ENCODE measurements around the gene ATXN1L. TPM values are rescaled to one million over a fixed set of nuclear protein-coding genes. Genes with fewer than 3 reads are reported as not detected.

The ATXN1L gene
- total RNA-seq, 1 donor from 2014 or later, result 29.7 TPM

- TF ChIP-seq CTCF (IDR thresholded peaks at IDR 0.05), result no peak
- Histone ChIP-seq H3K27ac (peak overlapping the region; percentile 94), H3K4me1 (peaks cover 32% of the 10 kb centered on the region), H3K27me3 (ENCODE audit: low read depth) (no peaks in the 10 kb centered on the region), H3K9me3 (no peaks in the 10 kb centered on the region), H3K4me3 (peak overlapping the region; percentile 94), H3K36me3 (no peaks in the 10 kb centered on the region)
- intact Hi-C loops (cut with DNase I), result no loop called here
- DNase-seq (no peak), ATAC-seq (no peak)
Measured at GRCh38 chr16:71893888-71894228, 48.1 kb downstream of the ATXN1L start.

GRCh38 chr16:71894229-71894920 is 48.6 kb downstream of the ATXN1L start:
- ATAC-seq, result peak; percentile 26 to 50

GRCh38 chr16:71894921-71895678 is 49.3 kb downstream of the ATXN1L start, which contains the start of gene IST1:
TSS of gene IST1 (plus strand) at chr16:71895531. CDS start at chr16:71915641, 20,110 bp downstream.
- Histone ChIP-seq H3K36me3 (no peaks in the 10 kb centered on the region), H3K4me1 (peaks cover 45% of the 10 kb centered on the region), H3K27ac (peak within 1 kb of the TSS; percentile 94), H3K27me3 (ENCODE audit: low read depth) (no peaks in the 10 kb centered on the region), H3K4me3 (peak within 1 kb of the TSS; percentile 94), H3K9me3 (no peaks in the 10 kb centered on the region)
- DNase-seq (peak; percentile 99), ATAC-seq (peak; percentile 98 to 99)
- intact Hi-C loops (cut with DNase I), result no loop called here
- TF ChIP-seq CTCF (IDR thresholded peaks at IDR 0.05), result no peak

More at GRCh38 chr16:71894229-71894920, 48.6 kb downstream of the ATXN1L start:
- no peaks in the 10 kb centered on the region for H3K27me3 ChIP-seq (ENCODE audit: low read depth)
- H3K27ac ChIP-seq, result peak overlapping the region; percentile 94
- no peak for TF ChIP-seq CTCF (IDR thresholded peaks at IDR 0.05)
- intact Hi-C loops (cut with DNase I), result no loop called here
- peak overlapping the region; percentile 94 for H3K4me3 ChIP-seq
- no peaks in the 10 kb centered on the region for H3K36me3 ChIP-seq
- H3K9me3 ChIP-seq, result no peaks in the 10 kb centered on the region
- DNase-seq, result peak; percentile 68
- H3K4me1 ChIP-seq, result peaks cover 38% of the 10 kb centered on the region

GRCh38 chr16:71895679-71896365 is 50.0 kb downstream of the ATXN1L start:
- intact Hi-C loops (cut with DNase I), result no loop called here
- H3K36me3 ChIP-seq, result no peaks in the 10 kb centered on the region
- peak; percentile 67 for DNase-seq
- H3K4me1 ChIP-seq, result peaks cover 52% of the 10 kb centered on the region
- peak overlapping the region; percentile 94 for H3K27ac ChIP-seq
- ATAC-seq, result peak; percentile 68 to 72
- TF ChIP-seq CTCF (IDR thresholded peaks at IDR 0.05), result no peak
- no peaks in the 10 kb centered on the region for H3K9me3 ChIP-seq
- H3K27me3 ChIP-seq (ENCODE audit: low read depth), result no peaks in the 10 kb centered on the region
- H3K4me3 ChIP-seq, result peak overlapping the region; percentile 94

GRCh38 chr16:71896764-71897368 is 51.1 kb downstream of the ATXN1L start:
- peak overlapping the region; percentile 94 for H3K27ac ChIP-seq
- ATAC-seq, result no peak
- intact Hi-C loops (cut with DNase I), result no loop called here

More at GRCh38 chr16:71896764-71897368, 51.1 kb downstream of the ATXN1L start:
- TF ChIP-seq CTCF (IDR thresholded peaks at IDR 0.05), result no peak
- DNase-seq, result no peak
- Histone ChIP-seq H3K27me3 (ENCODE audit: low read depth) (no peaks in the 10 kb centered on the region), H3K36me3 (no peaks in the 10 kb centered on the region), H3K9me3 (no peaks in the 10 kb centered on the region), H3K4me1 (peaks cover 55% of the 10 kb centered on the region), H3K4me3 (peak overlapping the region; percentile 94)

Data from lower lobe of right lung (tissue), 2 donors.